ENCODE data around the gene RPS27. TPM values are rescaled to one million over a fixed set of nuclear protein-coding genes. Genes with fewer than 3 reads are reported as not detected.

The RPS27 gene
- total and polyA plus RNA-seq, 10 of the 15 experiments (the other 5 are each of a cell fraction or from before 2014, with no cell fraction given), result 2,708 to 14,234 (median 8,874) TPM

DNA sequence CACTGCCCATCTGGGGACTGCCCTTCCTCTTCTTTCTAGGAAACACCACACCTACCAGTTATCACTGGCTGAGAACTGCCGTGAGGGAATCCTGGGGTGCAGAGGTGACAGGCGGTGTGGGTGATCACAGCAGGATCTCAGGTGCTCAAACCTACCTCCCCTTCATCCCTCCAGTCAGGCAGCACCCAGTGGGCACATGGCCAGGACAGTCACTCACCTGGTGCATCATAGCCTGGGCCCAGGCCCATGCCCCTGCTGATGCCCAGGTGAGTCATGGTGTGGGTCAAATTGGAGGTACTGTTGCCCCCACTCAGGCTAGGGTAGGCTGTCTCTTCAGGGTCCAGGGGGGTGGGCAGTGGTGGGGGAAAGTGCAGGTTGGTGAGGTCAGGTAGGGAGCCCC, 38.8 kb upstream of the RPS27 start:
- in situ Hi-C loops (cut with MboI) (no loop called here), intact Hi-C loops (cut with micrococcal nuclease; ENCODE audit: unreplicated experiment) (no loop called here)
- BruUV-seq (replicated peaks), result no TSS peak
- H3K27me3 ChIP-seq (replicated peaks in 1 of 2; ENCODE audit: control insufficient read depth in 2 of 2, insufficient read depth in 2 of 2, low read length in 1 of 2), result no peaks in the 10 kb centered on the region
- ATAC-seq (no peak), FAIRE-seq (no peak), DNase-seq (ENCODE audit: low read depth, low spot score) (no peak)
- H3K9ac ChIP-seq (ENCODE audit: control insufficient read depth, insufficient read depth, low read length), result no peak overlapping the region
- no peak for TF ChIP-seq BHLHE40 (IDR thresholded peaks at IDR 0.05; ENCODE audit: borderline replicate concordance in 1 of 2, low read depth in 2 of 2, low read length in 1 of 2)
- TF ChIP-seq POLR2A (IDR thresholded peaks at IDR 0.05; ENCODE audit: low read depth, low read length), result no peak
- TF ChIP-seq NFYB (IDR thresholded peaks at IDR 0.05; ENCODE audit: insufficient read depth, low read depth, low read length), result no peak
- TF ChIP-seq HDGF (IDR thresholded peaks at IDR 0.05), result no peak
- TF ChIP-seq ZNF384 (IDR thresholded peaks at IDR 0.05; ENCODE audit: borderline replicate concordance, low read depth, low read length), result no peak
- TF ChIP-seq NBN (IDR thresholded peaks at IDR 0.05), result no peak
- no peak for TF ChIP-seq POU2F2 (IDR thresholded peaks at IDR 0.05; ENCODE audit: borderline replicate concordance, low read depth, low read length)
- TF ChIP-seq, protein P1, sequence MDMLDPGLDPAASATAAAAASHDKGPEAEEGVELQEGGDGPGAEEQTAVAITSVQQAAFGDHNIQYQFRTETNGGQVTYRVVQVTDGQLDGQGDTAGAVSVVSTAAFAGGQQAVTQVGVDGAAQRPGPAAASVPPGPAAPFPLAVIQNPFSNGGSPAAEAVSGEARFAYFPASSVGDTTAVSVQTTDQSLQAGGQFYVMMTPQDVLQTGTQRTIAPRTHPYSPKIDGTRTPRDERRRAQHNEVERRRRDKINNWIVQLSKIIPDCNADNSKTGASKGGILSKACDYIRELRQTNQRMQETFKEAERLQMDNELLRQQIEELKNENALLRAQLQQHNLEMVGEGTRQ (IDR thresholded peaks at IDR 0.05; ENCODE audit: borderline replicate concordance, low read depth, low read length), result no peak
- TF ChIP-seq MEF2A (IDR thresholded peaks at IDR 0.05; ENCODE audit: insufficient read depth, low read depth, low read length), result no peak
- TF ChIP-seq RUNX3 (IDR thresholded peaks at IDR 0.05; ENCODE audit: low read length), result no peak
- TF ChIP-seq PAX8 (IDR thresholded peaks at IDR 0.05), result no peak
- TF ChIP-seq, protein P2, sequence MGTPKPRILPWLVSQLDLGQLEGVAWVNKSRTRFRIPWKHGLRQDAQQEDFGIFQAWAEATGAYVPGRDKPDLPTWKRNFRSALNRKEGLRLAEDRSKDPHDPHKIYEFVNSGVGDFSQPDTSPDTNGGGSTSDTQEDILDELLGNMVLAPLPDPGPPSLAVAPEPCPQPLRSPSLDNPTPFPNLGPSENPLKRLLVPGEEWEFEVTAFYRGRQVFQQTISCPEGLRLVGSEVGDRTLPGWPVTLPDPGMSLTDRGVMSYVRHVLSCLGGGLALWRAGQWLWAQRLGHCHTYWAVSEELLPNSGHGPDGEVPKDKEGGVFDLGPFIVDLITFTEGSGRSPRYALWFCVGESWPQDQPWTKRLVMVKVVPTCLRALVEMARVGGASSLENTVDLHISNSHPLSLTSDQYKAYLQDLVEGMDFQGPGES (IDR thresholded peaks at IDR 0.05), result no peak
- TF ChIP-seq POLR2AphosphoS2 (IDR thresholded peaks at IDR 0.05; ENCODE audit: low read depth, low read length), result no peak
- no peak for TF ChIP-seq SUPT20H (IDR thresholded peaks at IDR 0.05; ENCODE audit: borderline replicate concordance, control insufficient read depth, low read depth, low read length)
- TF ChIP-seq ZNF207 (IDR thresholded peaks at IDR 0.05; ENCODE audit: borderline replicate concordance), result no peak
- TF ChIP-seq ASH2L (IDR thresholded peaks at IDR 0.05; ENCODE audit: borderline replicate concordance, low read depth), result no peak
- no peak for TF ChIP-seq CREB1 (IDR thresholded peaks at IDR 0.05; ENCODE audit: low read depth)
- H3K9me3 ChIP-seq (replicated peaks; ENCODE audit: control insufficient read depth, insufficient read depth, low read length), result no peaks in the 10 kb centered on the region
- H3K79me2 ChIP-seq (ENCODE audit: control insufficient read depth, insufficient read depth, low read length), result peaks cover 39% of the 10 kb centered on the region
- ChIA-PET CTCF (interaction anchor here (1.7 kb wide), 1 partner anchor 22 kb away, joined by 3 read pairs; no protein-coding TSS in a partner anchor), SMC1A (ENCODE audit: uncharacterized antibody, unreplicated experiment) (no interaction called here), POLR2A (no interaction called here), RAD21 (ENCODE audit: unreplicated experiment) (no interaction called here)
- no peak overlapping the region for H3K4me2 ChIP-seq (ENCODE audit: control insufficient read depth, insufficient read depth)
- H2AFZ ChIP-seq (ENCODE audit: control insufficient read depth, low read depth, low read length), result no peak overlapping the region
- H3K4me1 ChIP-seq (ENCODE audit: control insufficient read depth, insufficient read depth, low read length), result peaks cover 15% of the 10 kb centered on the region
- H3K4me3 ChIP-seq, result no peak overlapping the region
- peaks cover 12% of the 10 kb centered on the region; the same call in 1 of the 2 replicates for H4K20me1 ChIP-seq (ENCODE audit: control insufficient read depth, insufficient read depth)
- 73% methylated on average over 2 of the region's 2 CpGs for WGBS (ENCODE audit: insufficient coverage, insufficient replicate concordance, low lambda C conversion rate, missing lambda C conversion rate)
- H3K36me3 ChIP-seq (ENCODE audit: control insufficient read depth in 2 of 2, insufficient read depth in 2 of 2, low read length in 1 of 2), result peaks cover 33 to 38% of the 10 kb centered on the region in 2 experiments; a peak in 3 of 4 replicates
- H3K27ac ChIP-seq (ENCODE audit: control insufficient read depth, insufficient read depth), result no peak overlapping the region
